GM15510 (cell line): ENCODE measurements around the gene ITGB6.

Experiments used
- POLR2A ChIP-seq: IDR thresholded peaks from 3 replicates; pipeline ENCODE4 v1.6.1; 2011; ENCODE audit warnings: borderline replicate concordance; ENCODE audit not compliant: insufficient read length; ENCODE audit errors: extremely low read depth

ITGB6 gene, protein sequence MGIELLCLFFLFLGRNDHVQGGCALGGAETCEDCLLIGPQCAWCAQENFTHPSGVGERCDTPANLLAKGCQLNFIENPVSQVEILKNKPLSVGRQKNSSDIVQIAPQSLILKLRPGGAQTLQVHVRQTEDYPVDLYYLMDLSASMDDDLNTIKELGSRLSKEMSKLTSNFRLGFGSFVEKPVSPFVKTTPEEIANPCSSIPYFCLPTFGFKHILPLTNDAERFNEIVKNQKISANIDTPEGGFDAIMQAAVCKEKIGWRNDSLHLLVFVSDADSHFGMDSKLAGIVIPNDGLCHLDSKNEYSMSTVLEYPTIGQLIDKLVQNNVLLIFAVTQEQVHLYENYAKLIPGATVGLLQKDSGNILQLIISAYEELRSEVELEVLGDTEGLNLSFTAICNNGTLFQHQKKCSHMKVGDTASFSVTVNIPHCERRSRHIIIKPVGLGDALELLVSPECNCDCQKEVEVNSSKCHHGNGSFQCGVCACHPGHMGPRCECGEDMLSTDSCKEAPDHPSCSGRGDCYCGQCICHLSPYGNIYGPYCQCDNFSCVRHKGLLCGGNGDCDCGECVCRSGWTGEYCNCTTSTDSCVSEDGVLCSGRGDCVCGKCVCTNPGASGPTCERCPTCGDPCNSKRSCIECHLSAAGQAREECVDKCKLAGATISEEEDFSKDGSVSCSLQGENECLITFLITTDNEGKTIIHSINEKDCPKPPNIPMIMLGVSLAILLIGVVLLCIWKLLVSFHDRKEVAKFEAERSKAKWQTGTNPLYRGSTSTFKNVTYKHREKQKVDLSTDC

GRCh38 chr2:160199683-160200389 lies at the start of gene ITGB6:
TSS of gene ITGB6 (minus strand) at chr2:160200272. CDS start at chr2:160200063, 209 bp downstream.
- no peak for TF ChIP-seq POLR2A

DNA sequence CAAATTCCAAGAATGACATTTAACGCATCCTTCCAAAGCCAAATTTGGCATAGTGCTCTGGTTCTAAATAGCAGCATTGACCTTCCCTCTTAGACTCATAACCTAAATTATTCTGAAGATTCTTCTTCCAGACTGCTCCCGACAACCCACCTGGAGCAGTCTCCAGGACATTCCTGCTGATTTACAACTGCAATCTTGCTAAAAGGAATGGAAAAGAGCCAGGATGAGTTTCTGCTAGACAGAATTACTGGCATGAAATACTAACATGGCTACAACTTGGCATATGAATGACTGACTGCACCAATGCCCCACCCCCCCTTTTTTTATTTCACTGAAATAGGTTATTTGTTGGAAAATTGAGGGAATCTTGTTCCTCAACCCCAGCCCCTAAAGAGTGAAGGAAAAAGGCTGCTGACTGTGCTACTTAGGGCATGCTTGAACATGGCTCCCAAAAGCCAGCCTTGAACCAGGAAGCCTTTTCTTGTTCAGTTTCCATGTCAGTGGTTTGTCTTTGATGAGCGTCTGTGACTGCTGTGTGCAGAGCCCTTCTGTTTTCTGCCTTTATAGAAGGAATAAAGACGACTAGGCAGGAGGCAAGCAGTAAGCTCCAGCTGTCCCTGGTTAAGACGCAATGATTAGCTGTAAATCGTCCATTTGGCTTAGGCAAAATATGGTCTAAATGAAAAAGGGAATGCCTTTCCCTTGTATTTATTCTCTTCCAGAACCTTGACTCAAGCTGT lies 47.4 kb upstream of the ITGB6 start:
- TF ChIP-seq POLR2A = no peak

GRCh38 chr2:160246356-160246755 lies 46.3 kb upstream of the ITGB6 start:
- no peak for TF ChIP-seq POLR2A

DNA sequence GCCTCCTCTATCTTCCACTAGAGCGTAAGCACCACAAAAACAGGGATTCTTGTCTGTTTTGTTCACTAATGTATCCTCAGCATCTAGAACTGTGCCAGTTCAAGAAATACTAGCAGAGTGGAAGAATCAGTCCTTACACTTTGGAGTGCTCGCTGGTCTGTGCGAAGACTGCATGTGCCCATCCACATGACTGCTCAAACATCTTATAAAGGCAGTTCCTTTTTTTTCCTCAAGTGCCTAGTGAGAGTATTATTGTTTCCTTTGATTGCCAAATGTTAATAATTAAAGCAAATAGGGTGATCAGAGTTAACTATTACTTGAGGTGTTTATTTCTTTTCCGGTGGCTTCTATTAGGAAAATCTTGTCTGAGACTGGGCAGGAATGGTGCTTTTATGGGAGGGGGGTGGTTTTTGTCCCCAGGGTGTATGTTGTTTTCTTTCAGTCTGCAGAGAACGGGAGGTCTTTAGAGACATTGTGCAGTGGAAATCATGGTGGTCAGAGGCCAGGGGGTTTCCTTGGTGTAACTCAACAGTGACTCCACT lies 45.6 kb upstream of the ITGB6 start:
- no peak for TF ChIP-seq POLR2A

GRCh38 chr2:160242893-160243564 lies 43.0 kb upstream of the ITGB6 start:
- no peak for TF ChIP-seq POLR2A

DNA sequence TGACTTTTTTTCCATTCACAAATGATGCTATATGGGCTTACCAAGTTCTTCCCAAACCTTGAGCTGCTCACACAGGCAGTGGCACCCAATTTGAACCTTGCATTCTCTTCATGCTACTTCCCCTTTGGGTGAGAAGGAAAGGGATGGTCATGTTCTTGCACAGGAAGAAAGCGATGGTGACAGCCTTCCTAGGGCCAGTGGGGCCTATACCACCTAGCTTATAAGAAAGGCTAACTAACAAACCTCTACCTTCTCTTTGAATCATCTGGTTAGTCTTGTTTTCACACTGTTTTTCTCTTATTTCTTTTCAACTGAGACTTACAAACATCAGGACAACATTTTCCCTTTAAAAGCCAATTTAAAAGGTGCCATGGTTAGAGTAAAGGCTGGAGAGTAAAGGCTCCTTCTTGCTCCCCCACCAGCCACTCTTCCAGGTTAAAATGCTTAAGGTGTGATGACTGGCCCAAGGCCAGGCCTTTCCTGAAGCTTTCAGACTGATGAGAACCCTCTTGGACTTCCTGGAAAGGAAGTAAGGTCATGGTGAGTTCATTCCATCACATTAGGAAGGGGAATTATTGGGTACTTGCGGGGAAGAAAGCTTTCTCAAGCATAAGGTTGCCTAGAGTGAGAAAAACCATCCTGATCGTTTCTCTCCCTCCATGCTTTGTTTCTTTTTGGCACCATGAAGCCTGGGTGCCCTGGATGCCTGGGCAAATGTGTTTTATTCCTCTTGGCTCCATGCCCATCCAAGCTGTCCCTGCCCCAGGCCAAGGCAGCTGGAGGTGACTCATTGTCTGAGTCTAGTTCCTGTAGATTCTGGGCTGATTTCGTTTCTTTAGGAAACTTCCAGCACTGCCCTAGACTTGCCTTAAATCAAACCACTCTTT lies 41.4 kb upstream of the ITGB6 start:
- TF ChIP-seq POLR2A = no peak

DNA sequence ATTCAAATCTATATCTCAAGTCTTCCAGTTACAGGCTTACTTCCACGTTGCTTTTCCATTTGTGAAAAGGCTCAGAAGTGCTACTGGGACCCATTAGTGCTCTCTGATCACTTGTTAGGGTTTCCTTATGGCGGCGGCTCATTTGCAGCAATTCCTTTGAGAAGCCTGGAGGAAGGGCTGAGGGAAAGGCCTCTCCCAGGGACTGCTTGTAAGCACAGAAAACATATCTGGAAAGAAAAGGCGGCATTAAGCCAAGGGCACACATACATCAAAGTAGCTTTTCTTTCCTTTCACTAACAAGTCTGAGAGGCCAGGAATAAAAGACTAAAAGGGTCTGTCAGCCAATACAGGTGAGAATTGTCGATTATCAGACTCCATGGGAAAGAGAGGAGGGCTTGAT lies 39.4 kb upstream of the ITGB6 start:
- no peak for TF ChIP-seq POLR2A

DNA sequence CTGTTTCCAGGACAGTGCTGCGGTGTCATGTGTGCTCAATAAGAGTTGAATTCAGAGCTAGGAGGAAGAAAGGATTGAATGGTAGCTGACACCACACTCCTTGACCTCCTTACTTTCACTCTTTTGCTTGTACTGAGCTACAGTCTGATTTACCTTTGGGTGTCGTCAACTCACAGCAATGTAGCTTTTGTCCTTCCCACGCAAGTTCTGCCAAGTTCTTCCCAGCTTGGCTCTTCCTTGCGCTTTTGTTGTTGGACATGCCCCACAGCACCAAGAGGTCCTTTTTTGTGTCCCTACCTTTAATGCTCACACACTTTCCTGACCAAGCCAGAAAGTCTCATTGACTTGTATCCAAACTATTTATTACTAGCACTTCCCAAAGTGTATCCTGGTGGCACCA lies 38.3 kb upstream of the ITGB6 start:
- TF ChIP-seq POLR2A = no peak

GRCh38 chr2:160232905-160233475 lies 32.9 kb upstream of the ITGB6 start:
- TF ChIP-seq POLR2A = no peak

DNA sequence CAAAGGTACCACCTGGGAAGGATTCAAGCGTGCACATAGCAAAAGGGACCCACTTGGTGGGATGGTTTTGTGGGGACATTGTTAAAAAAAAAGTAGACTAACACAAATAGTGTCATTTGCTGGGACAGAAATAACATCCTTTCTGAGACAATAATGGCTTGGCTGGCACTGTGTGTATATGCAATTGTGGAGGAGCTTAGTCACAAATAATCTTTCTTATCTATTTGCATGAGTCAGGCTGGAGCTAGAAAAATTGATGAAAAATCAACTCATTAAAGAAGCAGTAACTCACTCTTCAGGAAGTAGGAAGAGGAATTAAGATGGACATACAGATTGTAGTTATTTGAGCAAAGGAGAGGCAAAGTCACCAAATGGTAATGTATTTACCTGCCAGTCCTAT lies 29.5 kb upstream of the ITGB6 start:
- TF ChIP-seq POLR2A = no peak

DNA sequence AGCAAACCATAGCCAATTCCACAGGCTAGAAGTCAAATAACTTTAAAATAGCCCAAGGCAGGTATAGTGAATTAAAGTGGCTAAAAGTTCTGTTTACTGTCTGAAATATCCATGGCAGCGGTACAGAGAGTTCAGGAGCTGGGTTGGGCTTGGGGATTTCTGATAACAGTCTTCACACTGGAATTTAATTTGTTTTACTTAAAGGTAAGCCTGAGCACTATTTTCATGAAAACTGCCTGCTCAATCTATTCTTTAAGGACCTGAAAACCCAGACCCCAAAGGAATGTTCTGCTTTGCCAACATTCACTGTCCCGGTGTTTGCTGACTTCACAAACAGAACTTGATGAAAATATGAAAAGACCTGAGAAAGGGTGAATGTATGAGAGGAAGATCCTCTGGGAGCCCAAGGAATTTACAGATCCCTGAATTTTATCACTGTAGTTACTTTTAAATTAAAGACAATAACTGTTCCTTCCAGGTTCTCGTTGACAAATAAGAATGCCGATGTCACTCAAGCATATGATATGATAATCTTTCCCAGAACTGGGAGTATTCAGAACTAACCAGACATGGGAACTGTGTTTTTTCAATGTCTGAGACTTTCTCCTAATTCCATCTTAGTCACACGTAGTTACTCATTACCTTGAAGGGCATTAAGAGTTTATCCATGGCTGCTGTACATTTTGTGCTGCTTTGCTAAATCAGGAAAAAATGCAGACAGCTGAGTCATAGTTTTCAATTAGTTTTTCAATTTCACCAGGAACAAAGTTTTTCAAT lies 28.3 kb upstream of the ITGB6 start:
- TF ChIP-seq POLR2A = no peak
